Left ventricle myocardium inferior (tissue), 1 donor: Measurements from ENCODE around the gene ASPG. TPM values are rescaled to one million over a fixed set of nuclear protein-coding genes. Genes with fewer than 3 reads are reported as not detected.
A peak's percentile ranks its signal among the peaks of the same experiment; 100 is the strongest.

ENCODE experiments used
- DNase-seq: peaks from one replicate; pipeline ENCODE4 v3.0.0-alpha.2; 2020
- H3K27ac ChIP-seq: fragments of 200-600 bp; replicated peaks from 2 replicates; pipeline ENCODE4 v1.8.0; 2021
- H3K27me3 ChIP-seq: fragments of 200-600 bp; 2 replicates; pipeline ENCODE4 v1.8.0; 2021; ENCODE audit warnings: low read depth
- H3K36me3 ChIP-seq: fragments of 200-600 bp; 2 replicates; pipeline ENCODE4 v1.8.0; 2021
- H3K4me1 ChIP-seq: fragments of 200-600 bp; 2 replicates; pipeline ENCODE4 v1.8.0; 2021
- H3K4me3 ChIP-seq: fragments of 200-600 bp; 2 replicates; pipeline ENCODE4 v1.8.0; 2021; ENCODE audit warnings: mild to moderate bottlenecking, moderate library complexity
- H3K9me3 ChIP-seq: fragments of 200-600 bp; replicated peaks from 2 replicates; pipeline ENCODE4 v1.8.0; 2021
- CTCF ChIP-seq: fragments of 200-600 bp; IDR thresholded peaks from 2 replicates; pipeline ENCODE4 v1.8.0; 2021; ENCODE audit warnings: antibody characterized with exemption, mild to moderate bottlenecking, borderline replicate concordance
- intact Hi-C: fragments of 100-400 bp; cut with micrococcal nuclease; formaldehyde crosslinking; loops from one replicate; pipeline ENCODE4 v1.11.0; 2022
- total RNA-seq: library from RNA; stranded (reverse); fragmentation: NEBNext Ultra II Directional; extraction: Animal tissue kit (Norgen Biotek cat#: 25700); gene quantifications from one replicate; pipeline ENCODE4 v1.2.1, GENCODE V29; 2021
- donor health status: DM: no; HTN: yes; CAD: no; lungs with severe emphysema.

Gene ASPG
- total RNA-seq, 1 donor from 2014 or later, result 27.1 TPM

GRCh38 chr14:104081951-104082464, 3.5 kb upstream of the ASPG start:
- no peaks in the 10 kb centered on the region for H3K9me3 ChIP-seq
- intact Hi-C loops, result no loop called here
- peak; percentile 10 for DNase-seq
- peaks cover 51% of the 10 kb centered on the region for H3K27me3 ChIP-seq
- peak overlapping the region; percentile 64 for H3K27ac ChIP-seq
- H3K36me3 ChIP-seq, result no peaks in the 10 kb centered on the region
- no peak for TF ChIP-seq CTCF
- no peak overlapping the region for H3K4me3 ChIP-seq
- peaks cover 45% of the 10 kb centered on the region for H3K4me1 ChIP-seq

GRCh38 chr14:104082807-104083206, 2.7 kb upstream of the ASPG start:
- H3K36me3 ChIP-seq, result no peaks in the 10 kb centered on the region
- intact Hi-C loops, result no loop called here
- peaks cover 59% of the 10 kb centered on the region for H3K27me3 ChIP-seq
- DNase-seq, result peak; percentile 69
- peaks cover 53% of the 10 kb centered on the region for H3K4me1 ChIP-seq
- H3K4me3 ChIP-seq, result no peak overlapping the region
- no peaks in the 10 kb centered on the region for H3K9me3 ChIP-seq
- H3K27ac ChIP-seq, result peak overlapping the region; percentile 64
- TF ChIP-seq CTCF, result no peak

GRCh38 chr14:104084251-104085002, 1.1 kb upstream of the ASPG start:
- peaks cover 62% of the 10 kb centered on the region for H3K27me3 ChIP-seq
- H3K9me3 ChIP-seq, result no peaks in the 10 kb centered on the region
- no peak for DNase-seq
- peak overlapping the region; percentile 65 for H3K4me3 ChIP-seq
- H3K36me3 ChIP-seq, result no peaks in the 10 kb centered on the region
- peaks cover 53% of the 10 kb centered on the region for H3K4me1 ChIP-seq
- H3K27ac ChIP-seq, result peak overlapping the region; percentile 75
- intact Hi-C loops, result no loop called here
- TF ChIP-seq CTCF, result no peak

GRCh38 chr14:104085889-104086201, 345 bp downstream of the ASPG start:
- Histone ChIP-seq H3K27me3 (peaks cover 62% of the 10 kb centered on the region), H3K27ac (peak overlapping the region; percentile 86), H3K36me3 (no peaks in the 10 kb centered on the region), H3K4me1 (peaks cover 56% of the 10 kb centered on the region), H3K4me3 (peak overlapping the region; percentile 65), H3K9me3 (no peaks in the 10 kb centered on the region)
- intact Hi-C loops, result no loop called here
- no peak for DNase-seq
- TF ChIP-seq CTCF, result no peak

- Histone ChIP-seq H3K27me3 (peaks cover 60% of the 10 kb centered on the region), H3K36me3 (no peaks in the 10 kb centered on the region), H3K9me3 (no peaks in the 10 kb centered on the region), H3K27ac (peak overlapping the region; percentile 86), H3K4me3 (peak overlapping the region; percentile 65), H3K4me1 (peaks cover 60% of the 10 kb centered on the region)
- peak; percentile 7 for DNase-seq
- intact Hi-C loops, result no loop called here
- no peak for TF ChIP-seq CTCF
Observed at GRCh38 chr14:104086210-104086660, 735 bp downstream of the ASPG start.
